Measurements from ENCODE around the gene RPS21.

DNA sequence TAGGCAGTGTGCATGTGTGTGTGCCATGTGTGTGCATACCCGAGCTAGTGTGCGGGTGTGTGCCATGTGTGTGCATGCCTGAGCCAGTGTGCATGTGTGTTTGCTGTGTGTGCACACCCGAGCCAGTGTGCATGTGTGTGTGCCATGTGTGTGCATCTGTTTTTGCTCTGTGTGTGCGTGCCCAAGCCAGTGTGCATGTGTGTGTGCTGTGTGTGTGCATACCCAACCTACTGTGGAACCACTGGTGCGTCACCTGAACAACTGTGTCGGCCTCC is 34.8 kb downstream of the RPS21 start:
- TF ChIP-seq EZH2 (IDR thresholded peaks at IDR 0.05; ENCODE audit: insufficient read depth, poor library complexity, severe bottlenecking), result no peak
- TF ChIP-seq EZH2phosphoT487 (IDR thresholded peaks at IDR 0.05; ENCODE audit: insufficient read depth, low read depth), result no peak

Data from GM23248 (cell line).